ENCODE measurements around the gene PKHD1.
"Not testable (repeated sequence)": the region's sequence is repeated elsewhere in the genome, so short reads cannot be mapped to it uniquely, and the experiment has no call there.

The PKHD1 gene

GRCh38 chr6:51986864-51987263 lies 100.5 kb downstream of the PKHD1 start:
- H3K27me3 ChIP-seq (ENCODE audit: insufficient read depth, poor library complexity, severe bottlenecking): no peaks in the 10 kb centered on the region
- TF ChIP-seq POLR2AphosphoS5 (IDR thresholded peaks at IDR 0.05; ENCODE audit: low read depth) (no peak), CTCF (IDR thresholded peaks at IDR 0.05; ENCODE audit: insufficient read depth, low read length) (no peak)
- H3K4me3 ChIP-seq (replicated peaks; ENCODE audit: insufficient read depth, low read length): no peak overlapping the region
- DNase-seq (ENCODE audit: low read depth in 1 of 2, low spot score in 1 of 2): no peak
- H3K27ac ChIP-seq (replicated peaks): no peak overlapping the region

GRCh38 chr6:51983564-51983963 lies 103.8 kb downstream of the PKHD1 start:
- no peak overlapping the region for H3K27ac ChIP-seq (replicated peaks)
- no peak for TF ChIP-seq REST (IDR thresholded peaks at IDR 0.05; ENCODE audit: insufficient replicate concordance, low read depth)
- no peak for TF ChIP-seq CTCF (IDR thresholded peaks at IDR 0.05; ENCODE audit: insufficient read depth, low read length)
- TF ChIP-seq SPI1 (IDR thresholded peaks at IDR 0.05; ENCODE audit: borderline replicate concordance, low read depth): no peak
- no peak for TF ChIP-seq POLR2AphosphoS5 (IDR thresholded peaks at IDR 0.05; ENCODE audit: low read depth)
- TF ChIP-seq GABPA (IDR thresholded peaks at IDR 0.05; ENCODE audit: low read depth): no peak

GRCh38 chr6:51982695-51983094 lies 104.7 kb downstream of the PKHD1 start:
- not testable (repeated sequence) for DNase-seq (ENCODE audit: low read depth in 1 of 2, low spot score in 1 of 2); H3K27me3 ChIP-seq (ENCODE audit: insufficient read depth, poor library complexity, severe bottlenecking); H3K4me3 ChIP-seq (replicated peaks; ENCODE audit: insufficient read depth, low read length); H3K27ac ChIP-seq (replicated peaks)

More at GRCh38 chr6:51983564-51983963, 103.8 kb downstream of the PKHD1 start:
- no peak for DNase-seq (ENCODE audit: low read depth in 1 of 2, low spot score in 1 of 2)
- Histone ChIP-seq H3K27me3 (ENCODE audit: insufficient read depth, poor library complexity, severe bottlenecking) (no peaks in the 10 kb centered on the region), H3K4me3 (replicated peaks; ENCODE audit: insufficient read depth, low read length) (no peak overlapping the region)

GRCh38 chr6:51976374-51976773 lies 111.0 kb downstream of the PKHD1 start:
- DNase-seq (ENCODE audit: low read depth in 1 of 2, low spot score in 1 of 2): no peak
- TF ChIP-seq SPI1 (IDR thresholded peaks at IDR 0.05; ENCODE audit: borderline replicate concordance, low read depth): no peak
- no peak for TF ChIP-seq GABPA (IDR thresholded peaks at IDR 0.05; ENCODE audit: low read depth)

GRCh38 chr6:51972659-51973058 lies 114.8 kb downstream of the PKHD1 start:
- no peak for DNase-seq (ENCODE audit: low read depth in 1 of 2, low spot score in 1 of 2)
- no peak for TF ChIP-seq GABPA (IDR thresholded peaks at IDR 0.05; ENCODE audit: low read depth)
- TF ChIP-seq REST (IDR thresholded peaks at IDR 0.05; ENCODE audit: insufficient replicate concordance, low read depth): no peak
- TF ChIP-seq POLR2AphosphoS5 (IDR thresholded peaks at IDR 0.05; ENCODE audit: low read depth): no peak
- TF ChIP-seq SPI1 (IDR thresholded peaks at IDR 0.05; ENCODE audit: borderline replicate concordance, low read depth): no peak
- no peak for TF ChIP-seq CTCF (IDR thresholded peaks at IDR 0.05; ENCODE audit: insufficient read depth, low read length)
- Histone ChIP-seq H3K4me3 (replicated peaks; ENCODE audit: insufficient read depth, low read length) (no peak overlapping the region), H3K27ac (replicated peaks) (no peak overlapping the region), H3K27me3 (ENCODE audit: insufficient read depth, poor library complexity, severe bottlenecking) (no peaks in the 10 kb centered on the region)

More at GRCh38 chr6:51976374-51976773, 111.0 kb downstream of the PKHD1 start:
- Histone ChIP-seq H3K4me3 (replicated peaks; ENCODE audit: insufficient read depth, low read length) (no peak overlapping the region), H3K27me3 (ENCODE audit: insufficient read depth, poor library complexity, severe bottlenecking) (no peaks in the 10 kb centered on the region), H3K27ac (replicated peaks) (no peak overlapping the region)

Data from HL-60 (cell line).